ENCODE measurements around the gene ELP4.

ELP4 gene

DNA sequence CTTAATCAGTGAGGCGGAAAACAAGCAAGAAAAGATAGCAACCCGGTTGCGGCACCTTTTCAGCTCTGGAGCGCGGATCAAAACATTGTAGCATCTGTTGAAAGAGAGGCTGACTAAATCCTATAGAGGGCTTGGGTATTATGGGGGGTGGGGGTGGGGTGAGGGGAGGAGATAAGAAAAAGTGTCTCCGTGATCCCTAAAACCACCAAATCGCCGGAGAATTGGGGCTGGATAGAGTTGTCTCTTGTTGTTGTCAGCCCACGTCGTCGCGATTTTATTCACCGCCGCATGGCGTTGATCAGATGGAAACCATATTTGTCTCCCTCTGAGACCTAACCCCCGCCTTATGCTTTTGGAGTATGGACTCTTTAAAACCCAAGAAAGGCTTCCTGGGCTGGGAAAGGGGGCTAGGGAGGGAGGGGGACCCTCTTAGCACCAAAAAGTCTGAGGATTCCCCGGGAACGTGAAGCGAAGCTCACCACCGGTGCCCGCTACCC, 288.5 kb downstream of the ELP4 start:
- FAIRE-seq (no peak), DNase-seq (ENCODE audit: insufficient read length, low spot score) (no peak)
- TF ChIP-seq POLR2A (IDR thresholded peaks at IDR 0.05; ENCODE audit: low read depth, low read length) (no peak), SPI1 (IDR thresholded peaks at IDR 0.05; ENCODE audit: low read depth, low read length) (no peak), POLR2AphosphoS5 (IDR thresholded peaks at IDR 0.05; ENCODE audit: low read depth, low read length) (no peak), POU2F2 (IDR thresholded peaks at IDR 0.05; ENCODE audit: low read depth, low read length) (no peak), TAF1 (IDR thresholded peaks at IDR 0.05; ENCODE audit: low read depth, low read length) (no peak), PAX5 (IDR thresholded peaks at IDR 0.05; ENCODE audit: insufficient read depth, low read length, severe bottlenecking) (no peak)

DNA sequence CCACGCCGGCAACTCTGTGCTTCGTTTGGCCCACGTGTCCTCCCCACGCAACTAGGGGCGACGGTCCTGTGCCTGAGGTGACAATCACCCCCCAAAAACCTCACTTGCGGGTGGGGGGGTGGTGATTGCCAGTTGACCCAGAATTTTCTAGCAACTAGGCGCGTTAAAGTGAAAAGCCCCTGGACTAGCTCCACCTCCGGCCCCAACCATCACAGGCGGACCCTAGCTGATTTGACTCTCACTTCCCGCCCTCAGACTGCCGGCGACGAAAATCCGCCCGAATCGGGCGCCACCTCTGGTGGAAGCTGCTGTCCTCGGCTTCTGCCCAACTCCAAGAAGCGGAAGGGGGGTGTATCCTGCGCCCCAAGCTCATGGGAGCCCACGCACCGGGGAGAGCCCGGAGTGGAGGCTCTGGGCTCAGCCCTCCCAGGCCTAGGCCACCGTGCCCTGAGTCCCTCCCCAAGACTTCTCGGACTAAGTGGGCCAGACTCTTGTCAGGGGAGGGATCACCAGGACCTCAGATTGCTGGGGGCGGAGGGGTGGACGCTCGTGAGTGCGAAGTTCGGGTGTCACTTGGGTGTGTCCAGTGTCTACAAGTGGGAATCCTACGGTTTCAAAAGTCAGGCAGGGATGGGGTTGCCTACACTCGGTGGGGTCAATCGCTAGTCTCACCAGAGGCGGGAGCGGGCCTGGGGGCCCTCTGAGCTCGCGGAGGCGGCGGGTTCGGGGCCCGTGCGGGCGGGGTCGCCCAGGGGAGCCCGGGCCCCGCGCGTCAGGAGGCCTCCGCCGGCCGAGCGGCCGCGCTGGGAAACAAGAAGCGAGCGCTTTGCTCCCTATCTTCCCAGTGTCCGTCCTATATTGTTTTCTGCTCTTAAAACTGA, 289.2 kb downstream of the ELP4 start:
- no peak for TF ChIP-seq POLR2A (IDR thresholded peaks at IDR 0.05; ENCODE audit: low read depth, low read length)
- TF ChIP-seq SPI1 (IDR thresholded peaks at IDR 0.05; ENCODE audit: low read depth, low read length) = peak; percentile 24; the same call in 1 of the 2 replicates
- no peak for FAIRE-seq
- DNase-seq (ENCODE audit: insufficient read length, low spot score) = no peak

DNA sequence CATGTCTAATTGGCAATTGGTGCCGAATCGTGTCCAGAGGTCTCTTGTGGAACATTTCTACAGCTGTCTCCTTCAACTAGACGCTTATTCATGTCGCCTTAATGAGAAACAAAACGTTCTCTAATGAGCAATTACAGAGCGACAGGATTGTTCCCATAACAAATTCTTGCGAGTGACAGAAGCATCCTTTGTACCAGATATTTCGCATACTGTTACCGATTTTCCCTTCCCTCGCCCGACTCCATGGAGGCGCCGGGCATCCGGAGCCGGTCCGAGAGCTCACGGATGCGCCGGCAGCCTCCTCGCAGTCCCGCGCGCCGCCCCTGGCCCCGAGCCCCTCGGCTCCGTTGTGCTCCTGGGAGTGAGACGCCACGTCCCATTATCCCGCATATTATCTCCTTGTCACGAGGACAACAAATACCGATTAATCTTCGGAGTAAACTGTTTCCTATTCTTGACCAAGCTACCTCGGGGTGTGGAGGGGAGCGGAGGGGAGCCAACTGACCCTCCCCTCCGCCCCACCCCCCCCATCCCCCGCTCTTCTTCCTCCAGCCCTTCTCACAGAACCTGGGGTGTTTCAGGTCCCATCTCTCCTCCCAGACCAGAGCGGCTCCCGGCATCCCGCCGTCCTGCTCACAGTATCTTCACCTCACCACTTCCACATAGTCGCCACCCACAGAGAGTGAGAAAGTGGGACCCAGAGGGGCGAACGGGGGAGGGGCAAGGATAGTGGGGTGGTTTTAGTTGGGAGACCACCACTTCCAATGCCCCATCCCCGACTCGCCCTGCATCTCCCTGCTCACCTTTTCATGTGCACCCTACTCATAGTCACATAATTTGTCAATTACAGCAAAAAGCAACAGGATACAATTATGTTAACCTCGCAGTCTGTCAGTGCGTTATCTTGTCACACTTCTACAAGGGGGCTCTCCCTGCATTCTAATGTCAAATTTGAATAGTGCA, 290.1 kb downstream of the ELP4 start:
- FAIRE-seq (no peak), DNase-seq (ENCODE audit: insufficient read length, low spot score) (no peak)
- TF ChIP-seq PAX5 (IDR thresholded peaks at IDR 0.05; ENCODE audit: insufficient read depth, low read length, severe bottlenecking) (no peak), POLR2A (IDR thresholded peaks at IDR 0.05; ENCODE audit: low read depth, low read length) (no peak), POLR2AphosphoS5 (IDR thresholded peaks at IDR 0.05; ENCODE audit: low read depth, low read length) (no peak), SPI1 (IDR thresholded peaks at IDR 0.05; ENCODE audit: low read depth, low read length) (no peak), TAF1 (IDR thresholded peaks at IDR 0.05; ENCODE audit: low read depth, low read length) (no peak), POU2F2 (IDR thresholded peaks at IDR 0.05; ENCODE audit: low read depth, low read length) (no peak)

DNA sequence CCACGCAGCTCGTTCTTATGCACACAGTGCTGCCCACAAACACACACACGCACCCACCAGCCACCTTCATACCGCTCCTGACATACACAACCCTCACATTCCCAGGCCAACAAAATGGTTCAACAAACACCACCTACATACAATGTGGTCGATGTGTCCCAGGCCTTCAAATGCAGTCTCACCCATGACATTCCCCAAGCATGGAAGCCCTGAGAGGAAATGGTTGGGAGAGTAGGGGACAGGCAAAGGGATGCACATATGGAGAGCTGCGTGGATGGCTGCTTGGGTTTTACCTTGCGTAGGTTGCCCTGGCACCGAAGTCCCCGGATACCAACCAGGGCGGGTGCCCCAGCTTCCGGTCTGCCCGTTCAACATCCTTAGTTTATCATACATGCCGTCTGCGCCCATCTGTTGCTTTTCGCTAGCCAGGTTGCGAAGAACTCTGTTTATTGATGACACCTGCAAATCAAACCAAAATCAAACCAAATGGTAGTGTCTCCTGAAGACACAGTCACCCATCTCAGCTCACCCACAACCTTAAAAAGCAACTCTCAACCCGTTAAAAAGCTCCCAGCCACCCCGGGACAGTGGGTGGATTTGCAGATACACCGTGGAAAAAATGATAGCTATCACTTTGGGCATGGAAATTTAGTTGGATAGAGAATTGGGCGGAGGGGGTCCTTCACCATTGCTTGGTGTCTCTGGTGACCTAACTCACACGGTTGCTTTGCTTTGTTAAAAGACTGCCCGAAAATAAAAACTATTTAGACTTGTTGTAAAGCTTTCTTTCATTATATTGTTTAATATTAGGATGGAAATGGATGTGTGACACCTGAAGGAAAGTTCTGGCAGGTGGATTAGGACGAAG, 291.1 kb downstream of the ELP4 start:
- TF ChIP-seq POLR2AphosphoS5 (IDR thresholded peaks at IDR 0.05; ENCODE audit: low read depth, low read length) (no peak), PAX5 (IDR thresholded peaks at IDR 0.05; ENCODE audit: insufficient read depth, low read length, severe bottlenecking) (no peak), POLR2A (IDR thresholded peaks at IDR 0.05; ENCODE audit: low read depth, low read length) (no peak), SPI1 (IDR thresholded peaks at IDR 0.05; ENCODE audit: low read depth, low read length) (no peak)
- FAIRE-seq = peak; percentile 5
- no peak for DNase-seq (ENCODE audit: insufficient read length, low spot score)

DNA sequence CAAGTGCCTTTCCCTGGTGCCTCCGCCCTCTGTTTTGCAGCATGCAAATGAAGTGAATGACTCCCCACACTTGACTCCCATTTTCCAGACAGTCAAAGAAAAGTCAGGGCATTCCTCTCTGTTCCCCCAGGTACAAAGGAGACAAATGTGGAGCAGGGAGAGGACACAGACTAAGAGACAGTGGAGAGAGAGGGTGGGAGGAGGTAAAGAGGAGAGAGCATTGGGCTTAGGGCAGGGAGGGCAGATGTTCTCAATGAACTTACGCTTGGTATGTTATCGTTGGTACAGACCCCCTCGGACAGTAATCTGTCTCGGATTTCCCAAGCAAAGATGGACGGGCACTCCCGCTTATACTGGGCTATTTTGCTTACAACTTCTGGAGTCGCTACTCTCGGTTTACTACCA, 291.7 kb downstream of the ELP4 start:
- no peak for DNase-seq (ENCODE audit: insufficient read length, low spot score)
- FAIRE-seq = no peak
- TF ChIP-seq PAX5 (IDR thresholded peaks at IDR 0.05; ENCODE audit: insufficient read depth, low read length, severe bottlenecking) = no peak
- no peak for TF ChIP-seq TAF1 (IDR thresholded peaks at IDR 0.05; ENCODE audit: low read depth, low read length)
- no peak for TF ChIP-seq SPI1 (IDR thresholded peaks at IDR 0.05; ENCODE audit: low read depth, low read length)
- no peak for TF ChIP-seq POU2F2 (IDR thresholded peaks at IDR 0.05; ENCODE audit: low read depth, low read length)
- TF ChIP-seq POLR2AphosphoS5 (IDR thresholded peaks at IDR 0.05; ENCODE audit: low read depth, low read length) = no peak
- no peak for TF ChIP-seq POLR2A (IDR thresholded peaks at IDR 0.05; ENCODE audit: low read depth, low read length)

DNA sequence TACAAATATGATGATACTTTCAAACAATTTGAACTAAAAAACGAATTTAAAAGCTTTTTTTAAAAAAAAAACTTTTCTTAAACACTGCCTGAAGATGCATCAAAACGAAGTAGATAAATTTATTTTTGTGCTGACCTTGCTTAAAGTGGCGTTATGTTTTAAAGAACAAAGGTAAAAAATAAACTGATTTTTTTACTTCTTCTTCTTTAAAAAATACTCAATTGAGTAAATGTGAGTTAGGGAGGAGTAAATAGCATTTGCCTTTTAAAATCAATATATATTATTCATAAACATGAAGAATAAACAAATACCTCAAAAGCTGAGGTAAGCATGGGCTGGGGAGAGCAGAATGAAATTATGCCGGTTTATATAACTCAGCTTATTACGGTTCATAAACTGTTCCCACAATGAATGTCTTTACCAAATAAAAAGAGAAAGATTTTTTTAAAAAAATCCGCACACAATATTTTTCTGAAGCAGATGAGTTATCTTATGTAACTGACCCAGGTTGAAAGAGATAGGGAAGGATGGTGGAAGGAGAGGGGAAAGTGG, 292.5 kb downstream of the ELP4 start:
- FAIRE-seq = no peak

DNA sequence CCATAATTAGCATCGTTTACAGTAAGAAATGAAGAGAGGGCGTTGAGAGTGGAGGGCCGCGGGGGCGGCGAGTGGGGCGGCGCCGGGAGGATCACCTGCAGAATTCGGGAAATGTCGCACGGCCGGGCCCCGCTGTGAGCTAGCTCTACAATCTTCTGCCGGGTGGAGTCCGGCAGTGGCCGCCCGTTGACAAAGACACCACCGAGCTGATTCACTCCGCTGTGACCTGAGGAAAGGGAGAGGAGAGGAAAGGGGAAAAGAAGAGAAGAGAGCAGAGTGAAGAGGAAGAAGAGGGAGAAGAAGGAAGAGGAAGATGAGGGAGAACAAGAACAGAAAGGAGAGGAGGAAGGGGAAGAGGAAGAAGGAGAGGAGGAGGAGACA, 293.0 kb downstream of the ELP4 start:
- no peak for TF ChIP-seq PAX5 (IDR thresholded peaks at IDR 0.05; ENCODE audit: insufficient read depth, low read length, severe bottlenecking)
- TF ChIP-seq POU2F2 (IDR thresholded peaks at IDR 0.05; ENCODE audit: low read depth, low read length) = no peak
- TF ChIP-seq POLR2A (IDR thresholded peaks at IDR 0.05; ENCODE audit: low read depth, low read length) = no peak
- no peak for TF ChIP-seq POLR2AphosphoS5 (IDR thresholded peaks at IDR 0.05; ENCODE audit: low read depth, low read length)
- no peak for TF ChIP-seq TAF1 (IDR thresholded peaks at IDR 0.05; ENCODE audit: low read depth, low read length)
- TF ChIP-seq SPI1 (IDR thresholded peaks at IDR 0.05; ENCODE audit: low read depth, low read length) = no peak
- no peak for FAIRE-seq
- no peak for DNase-seq (ENCODE audit: insufficient read length, low spot score)

More for the DNA sequence above, 292.5 kb downstream of the ELP4 start:
- DNase-seq (ENCODE audit: insufficient read length, low spot score) = no peak
- TF ChIP-seq SPI1 (IDR thresholded peaks at IDR 0.05; ENCODE audit: low read depth, low read length) = no peak
- TF ChIP-seq POLR2AphosphoS5 (IDR thresholded peaks at IDR 0.05; ENCODE audit: low read depth, low read length) = no peak
- TF ChIP-seq POLR2A (IDR thresholded peaks at IDR 0.05; ENCODE audit: low read depth, low read length) = no peak
- no peak for TF ChIP-seq PAX5 (IDR thresholded peaks at IDR 0.05; ENCODE audit: insufficient read depth, low read length, severe bottlenecking)
- TF ChIP-seq POU2F2 (IDR thresholded peaks at IDR 0.05; ENCODE audit: low read depth, low read length) = no peak
- TF ChIP-seq TAF1 (IDR thresholded peaks at IDR 0.05; ENCODE audit: low read depth, low read length) = no peak

DNA sequence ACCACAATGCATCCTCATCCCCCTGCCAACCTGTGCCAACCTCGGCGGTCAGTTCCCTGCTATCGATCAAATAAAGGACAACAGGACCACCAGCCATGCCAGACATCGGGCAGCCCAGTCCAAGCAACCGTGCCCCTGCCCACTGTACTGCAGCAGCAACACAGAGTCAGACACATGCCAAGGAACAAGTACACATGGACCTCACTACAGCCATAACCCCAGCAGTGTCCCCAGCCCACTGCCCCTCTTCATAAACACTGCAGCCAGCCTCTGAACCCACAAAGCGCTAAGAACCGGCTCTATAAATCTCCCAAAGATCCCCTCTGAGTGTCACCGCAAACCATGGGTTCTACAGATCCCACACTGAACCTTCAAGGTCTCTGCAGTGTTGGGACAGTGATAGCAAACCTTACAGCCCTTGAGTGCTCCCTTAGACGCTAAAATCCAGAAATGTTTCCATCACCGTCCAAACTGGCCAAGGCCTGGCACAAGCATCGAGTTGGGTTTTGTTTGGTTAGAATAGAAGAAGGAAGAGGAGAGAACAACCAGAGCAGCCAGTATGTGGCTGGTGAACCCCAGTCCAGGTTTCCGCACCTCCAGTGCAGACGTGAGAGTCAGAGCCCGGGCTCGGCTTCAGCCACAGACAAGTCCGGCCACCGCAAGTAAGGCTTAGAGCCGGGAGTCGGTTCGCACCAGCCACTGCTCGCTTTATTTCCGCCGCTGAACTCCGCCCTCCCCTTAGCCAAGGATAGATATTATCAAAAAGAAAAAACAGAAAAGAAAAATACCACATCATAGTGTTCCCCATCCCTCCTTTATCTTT, 293.6 kb downstream of the ELP4 start:
- FAIRE-seq (no peak), DNase-seq (ENCODE audit: insufficient read length, low spot score) (no peak)
- TF ChIP-seq TAF1 (IDR thresholded peaks at IDR 0.05; ENCODE audit: low read depth, low read length) (no peak), POLR2AphosphoS5 (IDR thresholded peaks at IDR 0.05; ENCODE audit: low read depth, low read length) (no peak), SPI1 (IDR thresholded peaks at IDR 0.05; ENCODE audit: low read depth, low read length) (no peak), POU2F2 (IDR thresholded peaks at IDR 0.05; ENCODE audit: low read depth, low read length) (no peak), POLR2A (IDR thresholded peaks at IDR 0.05; ENCODE audit: low read depth, low read length) (no peak), PAX5 (IDR thresholded peaks at IDR 0.05; ENCODE audit: insufficient read depth, low read length, severe bottlenecking) (no peak)
